AG04450 (cell line): Measurements from ENCODE around the gene GATD1. TPM values are rescaled to one million over a fixed set of nuclear protein-coding genes. Genes with fewer than 3 reads are reported as not detected.

Experiments
- CTCF ChIA-PET: fragments of 300-600, 350-600 bp; formaldehyde crosslinking; extraction: SDS; loops from one replicate; lab custom pipeline; 2022; ENCODE audit warnings: antibody characterized with exemption, inconsistent platforms; lab: Charles Lee
- POLR2A ChIA-PET: fragments of 350-600 bp; formaldehyde crosslinking; extraction: SDS; loops from one replicate; lab custom pipeline; 2021; ENCODE audit warnings: antibody characterized with exemption, inconsistent platforms; lab: Yijun Ruan, JAX
- DNase-seq: peaks from one replicate; pipeline ENCODE4 v3.0.0-alpha.2; 2011; ENCODE audit warnings: low read depth, low spot score
- H3K27ac ChIP-seq: one replicate; pipeline ENCODE4 v1.5.1; 2012; ENCODE audit warnings: low read depth, low read length, control low read depth
- H3K27me3 ChIP-seq: one replicate; pipeline ENCODE4 v1.6.0; 2012; ENCODE audit warnings: low read length; ENCODE audit not compliant: control insufficient read depth, insufficient read depth
- H3K4me3 ChIP-seq: 2 replicates; pipeline ENCODE4 v1.5.1; 2011; ENCODE audit warnings: mild to moderate bottlenecking, low read depth, low read length, control low read depth
- H3K9me3 ChIP-seq: 2 replicates; pipeline ENCODE4 v1.5.1; 2012; ENCODE audit warnings: low read length; ENCODE audit not compliant: control insufficient read depth, insufficient read depth
- CTCF ChIP-seq: IDR thresholded peaks from 2 replicates; pipeline ENCODE4 v1.5.1; 2011; ENCODE audit warnings: low read depth, low read length, control low read depth, inconsistent platforms
- polyA plus RNA-seq: library from polyadenylated mRNA; depleted of rRNA; stranded (reverse); fragments of >200 nt; gene quantifications from 2 replicates; pipeline ENCODE4 v1.2.3, GENCODE V29; 2011

The GATD1 gene
- polyA plus RNA-seq, 1 experiment = 15.0 TPM

GRCh38 chr11:804599-804964, 27.3 kb upstream of the GATD1 start:
- CTCF ChIA-PET = no interaction called here
- TF ChIP-seq CTCF = no peak
- no peak for DNase-seq
- H3K27me3 ChIP-seq = no peaks in the 10 kb centered on the region
- H3K4me3 ChIP-seq = peak overlapping the region; percentile 64
- H3K9me3 ChIP-seq = peaks cover 3% of the 10 kb centered on the region; the same call in 1 of the 2 replicates
- no peak overlapping the region for H3K27ac ChIP-seq
- POLR2A ChIA-PET = no interaction called here

GRCh38 chr11:803770-804598, 26.7 kb upstream of the GATD1 start:
- no peak for DNase-seq
- no peaks in the 10 kb centered on the region for H3K27me3 ChIP-seq
- peak overlapping the region; percentile 64 for H3K4me3 ChIP-seq
- ChIA-PET CTCF (no interaction called here), POLR2A (no interaction called here)
- no peak overlapping the region for H3K27ac ChIP-seq
- no peak for TF ChIP-seq CTCF
- peaks cover 3% of the 10 kb centered on the region; the same call in 1 of the 2 replicates for H3K9me3 ChIP-seq

GRCh38 chr11:803467-803742, 26.1 kb upstream of the GATD1 start:
- POLR2A ChIA-PET = no interaction called here
- Histone ChIP-seq H3K27ac (no peak overlapping the region), H3K9me3 (peaks cover 3% of the 10 kb centered on the region; the same call in 1 of the 2 replicates), H3K27me3 (no peaks in the 10 kb centered on the region), H3K4me3 (peak overlapping the region; percentile 64)
- CTCF ChIA-PET = no interaction called here
- TF ChIP-seq CTCF = no peak
- no peak for DNase-seq

- peak overlapping the region; percentile 32 for H3K4me3 ChIP-seq
- H3K27ac ChIP-seq = no peak overlapping the region
- no peak for TF ChIP-seq CTCF
- no peak for DNase-seq
- H3K9me3 ChIP-seq = peaks cover 3% of the 10 kb centered on the region; the same call in 1 of the 2 replicates
- ChIA-PET POLR2A (no interaction called here), CTCF (no interaction called here)
- H3K27me3 ChIP-seq = no peaks in the 10 kb centered on the region
Measured at GRCh38 chr11:802693-803466, 25.6 kb upstream of the GATD1 start.
